ENCODE data around the gene GORASP1. TPM values are rescaled to one million over a fixed set of nuclear protein-coding genes. Genes with fewer than 3 reads are reported as not detected.

GORASP1 gene
- total RNA-seq, 4 donors from 2014 or later: 34.3 to 81.9 (median 38.5) TPM

DNA sequence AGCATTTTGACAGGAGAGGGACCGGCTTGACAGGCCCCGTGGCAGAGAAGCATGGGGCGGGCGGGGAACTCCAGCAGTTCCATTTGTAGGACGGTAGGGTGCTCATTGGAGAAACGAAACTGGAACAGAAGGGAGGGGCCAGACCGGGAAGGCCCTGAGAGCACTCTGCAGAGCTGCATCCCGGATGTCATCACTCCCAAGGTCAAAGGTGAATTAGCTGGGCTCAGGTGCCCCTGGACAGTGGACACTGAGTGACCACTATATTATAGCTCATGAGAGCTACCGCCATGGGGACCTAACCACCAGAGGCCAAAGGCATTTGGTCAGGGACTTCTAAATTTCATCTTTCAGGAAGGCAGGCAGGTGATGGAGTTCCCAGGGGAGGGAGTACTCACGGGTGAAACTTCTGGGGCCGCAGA, 38.7 kb upstream of the GORASP1 start:
- in situ Hi-C loops (cut with MboI; ENCODE audit: low sequenced_read_pairs in 4 of 4): no loop called here
- ATAC-seq (no peak), DNase-seq (no peak)
- H3K27me3 ChIP-seq: no peaks in the 10 kb centered on the region
- H3K9me3 ChIP-seq: no peaks in the 10 kb centered on the region
- H3K27ac ChIP-seq: peak overlapping the region; percentile 94 to 100 (median 98)
- intact Hi-C loops (cut with DNase I; ENCODE audit: low total_unique reads): no loop called here
- TF ChIP-seq CTCF (IDR thresholded peaks at IDR 0.05 in 4 of 5, conservative IDR thresholded peaks at IDR 0.05 in 1 of 5) (peak in 1 of 5 experiments; percentile 27), POLR2A (IDR thresholded peaks at IDR 0.05) (no peak)
- no peak overlapping the region for H3K4me3 ChIP-seq
- H3K4me1 ChIP-seq: peaks cover 77 to 84% of the 10 kb centered on the region in 2 donors
- peaks cover 0 to 47% of the 10 kb centered on the region in 2 donors for H3K36me3 ChIP-seq

- ATAC-seq (no peak), DNase-seq (no peak)
- no peak for TF ChIP-seq POLR2A (IDR thresholded peaks at IDR 0.05)
- no peak for TF ChIP-seq CTCF (IDR thresholded peaks at IDR 0.05 in 4 of 5, conservative IDR thresholded peaks at IDR 0.05 in 1 of 5)
- H3K4me3 ChIP-seq: no peak overlapping the region
- no peaks in the 10 kb centered on the region for H3K27me3 ChIP-seq
- no peaks in the 10 kb centered on the region for H3K9me3 ChIP-seq
- H3K4me1 ChIP-seq: peaks cover 67 to 83% of the 10 kb centered on the region in 2 donors
- intact Hi-C loops (cut with DNase I; ENCODE audit: low total_unique reads): no loop called here
- peaks cover 0 to 47% of the 10 kb centered on the region in 2 donors for H3K36me3 ChIP-seq
- peak overlapping the region in 3 of 4 donors; percentile 79 to 100 (median 99) for H3K27ac ChIP-seq
- in situ Hi-C loops (cut with MboI; ENCODE audit: low sequenced_read_pairs in 4 of 4): no loop called here
These were observed 37.4 kb upstream of the GORASP1 start for GRCh38 chr3:39144748-39145380.

- in situ Hi-C loops (cut with MboI; ENCODE audit: low sequenced_read_pairs in 4 of 4) (no loop called here), intact Hi-C loops (cut with DNase I; ENCODE audit: low total_unique reads) (no loop called here)
- TF ChIP-seq CTCF (IDR thresholded peaks at IDR 0.05 in 4 of 5, conservative IDR thresholded peaks at IDR 0.05 in 1 of 5) (no peak), POLR2A (IDR thresholded peaks at IDR 0.05) (no peak)
- no peaks in the 10 kb centered on the region for H3K27me3 ChIP-seq
- ATAC-seq: no peak
- H3K36me3 ChIP-seq: peaks cover 0 to 47% of the 10 kb centered on the region in 2 donors
- no peak for DNase-seq
- H3K9me3 ChIP-seq: no peaks in the 10 kb centered on the region
- H3K27ac ChIP-seq: peak overlapping the region; percentile 58 to 100 (median 89)
- peaks cover 61 to 76% of the 10 kb centered on the region in 2 donors for H3K4me1 ChIP-seq
- no peak overlapping the region for H3K4me3 ChIP-seq
These were observed 36.8 kb upstream of the GORASP1 start for GRCh38 chr3:39144095-39144747.

DNA sequence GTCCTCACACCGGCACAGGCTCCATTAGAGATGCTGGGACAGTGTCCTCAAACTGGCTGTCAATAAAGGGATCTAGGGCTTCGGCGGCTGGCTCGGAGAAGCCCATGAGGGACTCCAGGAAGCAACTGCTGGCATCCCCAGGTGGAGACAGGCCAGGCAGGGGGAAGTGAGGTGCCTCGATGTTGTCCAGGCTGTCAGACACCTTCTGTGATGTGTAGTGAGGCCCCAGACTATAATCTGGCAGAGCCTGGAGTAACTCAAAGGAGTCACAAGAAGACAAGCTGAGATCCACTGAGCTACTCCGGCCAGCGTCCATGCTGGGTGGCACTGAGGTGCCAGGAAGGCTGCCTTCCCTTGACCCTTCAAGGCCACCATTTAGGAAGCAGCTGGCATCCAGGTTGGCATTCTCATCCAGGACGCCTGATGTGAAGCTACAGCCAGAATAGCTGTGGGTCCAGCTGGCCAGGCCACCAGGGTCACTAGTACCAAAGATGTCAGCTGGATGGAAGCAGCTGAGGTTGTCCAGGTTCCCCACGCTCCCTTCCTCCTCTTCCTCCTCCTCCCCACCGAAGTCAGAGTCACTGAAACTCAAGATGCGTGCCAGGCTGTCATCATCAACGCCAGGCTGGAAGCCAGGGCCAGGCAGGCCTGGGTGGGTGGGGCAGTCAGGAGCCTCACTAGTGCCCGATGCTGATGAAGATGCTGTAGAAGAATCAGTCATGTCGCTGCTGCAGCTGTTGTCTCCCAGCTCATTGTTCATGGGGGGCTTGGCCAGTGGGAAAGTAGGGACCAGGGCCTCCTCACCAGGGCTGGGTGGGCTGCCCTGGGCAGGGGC, 35.8 kb upstream of the GORASP1 start:
- Histone ChIP-seq H3K9me3 (no peaks in the 10 kb centered on the region), H3K27me3 (no peaks in the 10 kb centered on the region), H3K36me3 (peaks cover 0 to 47% of the 10 kb centered on the region in 2 donors), H3K4me1 (peaks cover 51 to 67% of the 10 kb centered on the region in 2 donors), H3K27ac (peak overlapping the region; percentile 58 to 100 (median 89)), H3K4me3 (no peak overlapping the region)
- in situ Hi-C loops (cut with MboI; ENCODE audit: low sequenced_read_pairs in 4 of 4): no loop called here
- intact Hi-C loops (cut with DNase I; ENCODE audit: low total_unique reads): no loop called here
- DNase-seq (peak in 1 of 2 donors; percentile 80), ATAC-seq (peak; percentile 45 to 53)
- TF ChIP-seq POLR2A (IDR thresholded peaks at IDR 0.05) (no peak), CTCF (IDR thresholded peaks at IDR 0.05 in 4 of 5, conservative IDR thresholded peaks at IDR 0.05 in 1 of 5) (no peak)

Measured in gastrocnemius medialis (tissue), 4 donors.